ENCODE data around the gene RPL41. TPM values are rescaled to one million over a fixed set of nuclear protein-coding genes. Genes with fewer than 3 reads are reported as not detected.

The RPL41 gene
- total and polyA plus RNA-seq, 10 of the 15 experiments (the other 5 are each of a cell fraction or from before 2014, with no cell fraction given): 4,144 to 19,112 (median 8,004) TPM

- Histone ChIP-seq H3K9me3 (replicated peaks; ENCODE audit: control insufficient read depth, insufficient read depth, low read length) (no peaks in the 10 kb centered on the region), H4K20me1 (ENCODE audit: control insufficient read depth, insufficient read depth) (no peaks in the 10 kb centered on the region), H3K27ac (ENCODE audit: control insufficient read depth, insufficient read depth) (no peak overlapping the region), H3K4me2 (ENCODE audit: control insufficient read depth, insufficient read depth) (no peak overlapping the region), H3K36me3 (ENCODE audit: control insufficient read depth in 2 of 2, insufficient read depth in 2 of 2, low read length in 1 of 2) (no peaks in the 10 kb centered on the region), H3K4me3 (no peak overlapping the region), H3K4me1 (ENCODE audit: control insufficient read depth, insufficient read depth, low read length) (peaks cover 29% of the 10 kb centered on the region), H2AFZ (ENCODE audit: control insufficient read depth, low read depth, low read length) (no peak overlapping the region), H3K9ac (ENCODE audit: control insufficient read depth, insufficient read depth, low read length) (no peak overlapping the region), H3K79me2 (ENCODE audit: control insufficient read depth, insufficient read depth, low read length) (peaks cover 16% of the 10 kb centered on the region), H3K27me3 (replicated peaks in 1 of 2; ENCODE audit: control insufficient read depth in 2 of 2, insufficient read depth in 2 of 2, low read length in 1 of 2) (no peaks in the 10 kb centered on the region)
- CTCF ChIA-PET: interaction anchor here (0.8 to 10.3 kb wide), 7 partner anchors 19 to 386 kb away, joined by 3 to 129 read pairs (median 3); partner anchors contain the start of genes PA2G4 and SMARCC2
- TF ChIP-seq CUX1 (IDR thresholded peaks at IDR 0.05; ENCODE audit: insufficient replicate concordance, low read depth, low read length) (no peak), CBFB (IDR thresholded peaks at IDR 0.05; ENCODE audit: low read depth) (no peak), IKZF2 (IDR thresholded peaks at IDR 0.05) (no peak), MYC (IDR thresholded peaks at IDR 0.05; ENCODE audit: insufficient read depth, insufficient read length, insufficient replicate concordance, low read length, severe bottlenecking) (no peak), HDGF (IDR thresholded peaks at IDR 0.05) (no peak), CREM (IDR thresholded peaks at IDR 0.05; ENCODE audit: low read depth) (no peak), YBX1 (IDR thresholded peaks at IDR 0.05) (no peak), SRF (IDR thresholded peaks at IDR 0.05; ENCODE audit: low read depth in 2 of 2, low read length in 2 of 2) (no peak), FOXM1 (IDR thresholded peaks at IDR 0.05; ENCODE audit: low read depth, low read length) (no peak), ATF2 (IDR thresholded peaks at IDR 0.05; ENCODE audit: low read length) (no peak), SP1 (IDR thresholded peaks at IDR 0.05; ENCODE audit: low read depth, low read length) (no peak), SUZ12 (IDR thresholded peaks at IDR 0.05; ENCODE audit: unreplicated experiment) (no peak), TAF1 (IDR thresholded peaks at IDR 0.05; ENCODE audit: borderline replicate concordance, low read depth, low read length) (no peak), BCL11A (IDR thresholded peaks at IDR 0.05; ENCODE audit: low read depth, low read length) (no peak)
- TF ChIP-seq, protein P1, sequence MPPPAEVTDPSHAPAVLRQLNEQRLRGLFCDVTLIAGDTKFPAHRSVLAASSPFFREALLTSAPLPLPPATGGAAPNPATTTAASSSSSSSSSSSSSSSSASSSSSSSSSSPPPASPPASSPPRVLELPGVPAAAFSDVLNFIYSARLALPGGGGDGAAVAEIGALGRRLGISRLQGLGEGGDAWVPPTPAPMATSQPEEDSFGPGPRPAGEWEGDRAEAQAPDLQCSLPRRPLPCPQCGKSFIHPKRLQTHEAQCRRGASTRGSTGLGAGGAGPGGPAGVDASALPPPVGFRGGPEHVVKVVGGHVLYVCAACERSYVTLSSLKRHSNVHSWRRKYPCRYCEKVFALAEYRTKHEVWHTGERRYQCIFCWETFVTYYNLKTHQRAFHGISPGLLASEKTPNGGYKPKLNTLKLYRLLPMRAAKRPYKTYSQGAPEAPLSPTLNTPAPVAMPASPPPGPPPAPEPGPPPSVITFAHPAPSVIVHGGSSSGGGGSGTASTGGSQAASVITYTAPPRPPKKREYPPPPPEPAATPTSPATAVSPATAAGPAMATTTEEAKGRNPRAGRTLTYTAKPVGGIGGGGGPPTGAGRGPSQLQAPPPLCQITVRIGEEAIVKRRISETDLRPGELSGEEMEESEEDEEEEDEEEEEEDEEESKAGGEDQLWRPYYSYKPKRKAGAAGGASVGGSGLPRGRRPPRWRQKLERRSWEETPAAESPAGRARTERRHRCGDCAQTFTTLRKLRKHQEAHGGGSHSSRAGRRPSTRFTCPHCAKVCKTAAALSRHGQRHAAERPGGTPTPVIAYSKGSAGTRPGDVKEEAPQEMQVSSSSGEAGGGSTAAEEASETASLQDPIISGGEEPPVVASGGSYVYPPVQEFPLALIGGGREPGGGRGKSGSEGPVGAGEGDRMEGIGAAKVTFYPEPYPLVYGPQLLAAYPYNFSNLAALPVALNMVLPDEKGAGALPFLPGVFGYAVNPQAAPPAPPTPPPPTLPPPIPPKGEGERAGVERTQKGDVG (CRISPR knock-in tag; IDR thresholded peaks at IDR 0.05): no peak
- in situ Hi-C loops (cut with MboI) (loop anchor here (5.0 kb wide), 1 partner anchor 338 kb away; no protein-coding TSS in a partner anchor), intact Hi-C loops (cut with micrococcal nuclease; ENCODE audit: unreplicated experiment) (loop anchor here (10.0 kb wide), 1 partner anchor 521 kb away; the partner anchor contains the start of gene ATP5F1B)
- SMC1A ChIA-PET (ENCODE audit: uncharacterized antibody, unreplicated experiment): interaction anchor here (0.7 to 2.4 kb wide), 7 partner anchors 12 to 337 kb away, joined by 3 to 8 read pairs (median 4); partner anchors contain the start of genes MYL6 and SMARCC2
- POLR2A ChIA-PET: interaction anchor here (0.7 to 2.6 kb wide), 7 partner anchors 8 to 122 kb away, joined by 3 to 13 read pairs (median 4); partner anchors contain the start of genes RNF41, RPL41 and SMARCC2
- BruUV-seq (replicated peaks): no TSS peak
- RAD21 ChIA-PET (ENCODE audit: unreplicated experiment): interaction anchor here (6.8 kb wide), 1 partner anchor 65 kb away, joined by 98 read pairs; the partner anchor contains the start of gene SMARCC2
- DNase-seq (ENCODE audit: low read depth, low spot score) (no peak), ATAC-seq (no peak), FAIRE-seq (no peak)
- WGBS (ENCODE audit: insufficient coverage, insufficient replicate concordance, low lambda C conversion rate, missing lambda C conversion rate): 84% methylated on average over 4 of the region's 4 CpGs
These were observed 7.7 kb downstream of the RPL41 start for GRCh38 chr12:56124133-56124532.
